Tibial artery (tissue), 4 donors: ENCODE results near the gene YJEFN3.

Experiments used
- DNase-seq, 2 donors: peaks; one replicate each; pipeline ENCODE4 v3.0.0-alpha.2; 2019
- H3K27ac ChIP-seq, 2 donors: fragments of 200-600 bp; sonication (generic) in 1 of 2; 1 replicate in 1 of 2; 2 replicates in 1 of 2; pipeline ENCODE4 v1.5.1; 2018 to 2019; ENCODE audit warnings: mild to moderate bottlenecking in 1 of 2
- H3K27me3 ChIP-seq, 2 donors: fragments of 200-600 bp; sonication (generic) in 1 of 2; one replicate each; pipeline versions ENCODE4 v1.5.1 to v1.6.0; 2016 to 2019
- H3K36me3 ChIP-seq, 3 donors: fragments of 200-600 bp; sonication (generic) in 2 of 3; one replicate each; pipeline ENCODE4 v1.5.1; 2016 to 2019; ENCODE audit warnings: mild to moderate bottlenecking in 2 of 3
- H3K4me1 ChIP-seq, 4 donors: fragments of 200-600 bp; sonication (generic) in 2 of 4; 1 replicate in 3 of 4; 2 replicates in 1 of 4; pipeline ENCODE4 v1.5.1; 2016 to 2019
- H3K4me3 ChIP-seq, 2 donors: fragments of 200-600 bp; sonication (generic) in 1 of 2; 1 replicate in 1 of 2; 2 replicates in 1 of 2; pipeline ENCODE4 v1.5.1; 2018 to 2019; ENCODE audit warnings: mild to moderate bottlenecking in 2 of 2
- H3K9me3 ChIP-seq, 3 donors: fragments of 200-600 bp; sonication (generic) in 1 of 3; one replicate each; pipeline ENCODE4 v1.5.1; 2016 to 2019
- CTCF ChIP-seq, 2 experiments: fragments of 200-600 bp in 1 of 2; fragments of 450-650 bp in 1 of 2; IDR thresholded peaks; one replicate each; pipeline ENCODE4 v1.5.1; 2017 to 2019; ENCODE audit warnings: antibody characterized with exemption in 2 of 2, mild to moderate bottlenecking in 1 of 2, moderate library complexity in 1 of 2
- intact Hi-C: fragments of 100-400 bp; cut with DNase I; formaldehyde crosslinking; loops from one replicate; pipeline ENCODE4 v1.15.0; 2023; ENCODE audit warnings: low total_unique reads

YJEFN3 gene

GRCh38 chr19:19538061-19538784, 9.5 kb downstream of the YJEFN3 start, which contains the start of gene CILP2:
CILP2 (plus strand) TSS chr19:19538265; CDS start chr19:19538350, 85 bp downstream.
- H3K4me1 ChIP-seq = peaks cover 0 to 39% (median 29%) of the 10 kb centered on the region in 4 donors
- intact Hi-C loops = loop anchor here (10.0 kb wide), 1 partner anchor 417 kb away; no protein-coding TSS in a partner anchor
- no peak within 1 kb of the TSS for H3K27ac ChIP-seq
- peaks cover 0 to 57% of the 10 kb centered on the region in 2 donors for H3K27me3 ChIP-seq
- peak in 1 of 2 donors; percentile 26 for DNase-seq
- no peak for TF ChIP-seq CTCF (IDR thresholded peaks at IDR 0.05)
- H3K36me3 ChIP-seq = peaks cover 0 to 7% (median 0%) of the 10 kb centered on the region in 3 donors
- peak within 1 kb of the TSS; percentile 18 to 36 for H3K4me3 ChIP-seq
- no peaks in the 10 kb centered on the region for H3K9me3 ChIP-seq

GRCh38 chr19:19538785-19539166, 10.1 kb downstream of the YJEFN3 start:
- H3K36me3 ChIP-seq = peaks cover 0 to 7% (median 0%) of the 10 kb centered on the region in 3 donors
- intact Hi-C loops = loop anchor here (10.0 kb wide), 1 partner anchor 416 kb away; no protein-coding TSS in a partner anchor
- DNase-seq = no peak
- TF ChIP-seq CTCF (IDR thresholded peaks at IDR 0.05) = no peak
- peaks cover 0 to 39% (median 29%) of the 10 kb centered on the region in 4 donors for H3K4me1 ChIP-seq
- no peak overlapping the region for H3K27ac ChIP-seq
- H3K9me3 ChIP-seq = no peaks in the 10 kb centered on the region
- H3K27me3 ChIP-seq = peaks cover 0 to 62% of the 10 kb centered on the region in 2 donors
- H3K4me3 ChIP-seq = no peak overlapping the region

GRCh38 chr19:19539698-19540063, 11.0 kb downstream of the YJEFN3 start:
- H3K9me3 ChIP-seq = no peaks in the 10 kb centered on the region
- no peak overlapping the region for H3K4me3 ChIP-seq
- H3K27me3 ChIP-seq = peaks cover 0 to 71% of the 10 kb centered on the region in 2 donors
- TF ChIP-seq CTCF (IDR thresholded peaks at IDR 0.05) = no peak
- H3K36me3 ChIP-seq = peaks cover 0 to 7% (median 0%) of the 10 kb centered on the region in 3 donors
- H3K27ac ChIP-seq = no peak overlapping the region
- peaks cover 0 to 39% (median 29%) of the 10 kb centered on the region in 4 donors for H3K4me1 ChIP-seq
- intact Hi-C loops = loop anchor here (10.0 kb wide), 1 partner anchor 415 kb away; no protein-coding TSS in a partner anchor
- DNase-seq = no peak

GRCh38 chr19:19540064-19540714, 11.5 kb downstream of the YJEFN3 start:
- Histone ChIP-seq H3K27ac (no peak overlapping the region), H3K9me3 (no peaks in the 10 kb centered on the region), H3K36me3 (peaks cover 0 to 7% (median 0%) of the 10 kb centered on the region in 3 donors), H3K27me3 (peaks cover 0 to 76% of the 10 kb centered on the region in 2 donors), H3K4me3 (peak overlapping the region in 1 of 2 donors; percentile 20), H3K4me1 (peaks cover 0 to 39% (median 29%) of the 10 kb centered on the region in 4 donors)
- DNase-seq = no peak
- intact Hi-C loops = no loop called here
- TF ChIP-seq CTCF (IDR thresholded peaks at IDR 0.05) = no peak

- Histone ChIP-seq H3K9me3 (no peaks in the 10 kb centered on the region), H3K27me3 (peaks cover 0 to 84% of the 10 kb centered on the region in 2 donors), H3K27ac (no peak overlapping the region), H3K4me1 (peaks cover 0 to 39% (median 29%) of the 10 kb centered on the region in 4 donors), H3K36me3 (no peaks in the 10 kb centered on the region), H3K4me3 (peak overlapping the region in 1 of 2 donors; percentile 20)
- no peak for TF ChIP-seq CTCF (IDR thresholded peaks at IDR 0.05)
- intact Hi-C loops = no loop called here
- no peak for DNase-seq
These were observed 12.2 kb downstream of the YJEFN3 start for GRCh38 chr19:19540715-19541515.
